ENCODE measurements around the gene PACRG.

Gene PACRG

DNA sequence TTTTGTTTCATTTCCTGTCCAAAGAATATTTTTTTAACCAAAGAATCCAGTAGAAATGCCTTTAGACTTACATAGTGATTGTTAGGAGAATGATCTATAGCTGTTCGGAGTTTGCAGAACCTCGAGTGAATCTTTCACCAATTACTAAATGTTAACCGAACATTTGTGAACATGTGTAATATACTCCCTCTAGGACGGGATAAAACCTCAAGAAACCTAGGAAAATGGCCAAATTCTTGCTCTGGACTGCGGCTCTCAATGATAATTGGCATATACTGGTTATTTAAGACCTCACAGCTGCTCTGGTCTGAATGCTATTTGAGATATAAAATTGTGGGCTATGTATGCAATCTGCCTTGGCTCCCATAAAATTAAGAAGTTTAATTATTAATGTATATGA, 137.1 kb downstream of the PACRG start:
- no peak for DNase-seq (ENCODE audit: low read depth in 2 of 2)

GRCh38 chr6:162866656-162867055, 138.9 kb downstream of the PACRG start:
- no peak for DNase-seq (ENCODE audit: low read depth in 2 of 2)

DNA sequence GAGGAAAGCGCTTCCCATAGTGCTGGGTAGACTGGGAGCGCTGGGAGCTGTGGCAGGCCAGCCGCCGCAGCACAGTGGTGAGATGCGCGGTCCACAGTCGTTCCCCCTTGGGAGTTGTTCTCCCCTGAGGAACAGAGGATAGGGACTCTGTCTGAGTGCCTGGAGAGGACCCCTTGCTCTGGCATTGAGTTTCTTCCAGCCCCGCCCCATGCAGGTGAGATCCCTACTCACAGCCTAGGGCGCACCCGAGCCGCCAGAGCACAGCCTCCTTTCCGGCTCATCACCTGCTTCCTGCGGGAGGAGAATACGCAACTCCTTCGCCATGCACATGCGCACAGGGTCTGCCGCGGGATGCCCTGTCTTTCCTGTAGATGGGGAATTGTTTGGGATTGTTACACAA, 140.6 kb downstream of the PACRG start:
- DNase-seq (ENCODE audit: low read depth in 2 of 2) = no peak

- DNase-seq (ENCODE audit: low read depth in 2 of 2) = no peak
These were observed 144.2 kb downstream of the PACRG start for GRCh38 chr6:162871966-162872365.

DNA sequence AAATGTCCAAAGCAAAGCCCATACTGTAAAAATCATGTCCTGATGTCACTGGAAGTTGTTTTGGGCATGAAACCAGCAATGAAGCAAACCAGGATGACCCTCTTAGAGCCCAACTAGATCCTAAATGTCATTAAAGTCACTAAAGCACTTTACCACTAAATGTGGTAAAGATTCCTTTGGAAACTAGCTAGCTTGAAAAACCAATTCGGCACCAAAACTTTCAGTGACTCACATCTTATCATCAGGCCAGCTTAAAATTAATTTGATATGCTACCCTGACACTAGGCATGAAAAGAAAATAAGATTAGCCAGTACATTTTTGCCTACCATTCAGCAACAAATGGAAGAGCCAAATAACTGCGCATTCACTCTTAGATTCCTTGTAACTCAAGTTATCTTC, 145.8 kb downstream of the PACRG start:
- no peak for DNase-seq (ENCODE audit: low read depth in 2 of 2)

GRCh38 chr6:162875070-162875469, 147.3 kb downstream of the PACRG start:
- no peak for DNase-seq (ENCODE audit: low read depth in 2 of 2)

DNA sequence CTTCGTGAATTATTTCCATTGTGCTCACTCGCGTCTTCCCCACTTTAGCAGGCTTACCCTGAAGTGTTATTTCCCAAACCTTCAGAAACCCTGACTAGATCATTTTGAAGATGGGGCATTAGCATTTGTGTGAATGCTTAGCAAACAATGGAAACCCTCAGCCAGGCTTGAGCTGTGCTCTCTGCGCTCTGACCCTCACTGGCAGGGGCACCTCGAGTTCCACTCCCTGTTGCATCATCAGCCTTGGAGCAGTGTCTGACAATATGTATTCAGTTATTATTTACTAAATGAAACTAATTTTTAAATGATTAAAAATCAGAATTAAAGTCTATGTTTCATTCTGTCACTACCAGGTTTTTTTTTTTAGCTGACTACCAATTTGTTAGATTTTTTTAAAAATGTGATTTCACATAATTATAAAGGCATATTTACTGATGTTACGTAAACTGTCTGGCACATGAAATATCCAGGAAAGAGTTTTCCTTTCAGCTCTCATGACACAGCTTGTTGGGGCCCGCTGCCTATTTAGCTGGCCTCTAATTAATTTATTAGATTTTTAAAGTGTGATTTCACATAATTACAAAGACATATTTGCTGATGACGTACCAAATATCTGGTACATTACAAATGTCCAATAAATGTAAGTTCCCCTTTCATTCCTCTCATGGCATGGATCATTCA, 155.2 kb downstream of the PACRG start:
- DNase-seq (ENCODE audit: low read depth in 2 of 2) = no peak

GRCh38 chr6:162887981-162888689, 160.4 kb downstream of the PACRG start:
- no peak for DNase-seq (ENCODE audit: low read depth in 2 of 2)

- no peak for DNase-seq (ENCODE audit: low read depth in 2 of 2)
These were observed 161.5 kb downstream of the PACRG start for GRCh38 chr6:162889303-162889702.

DNA sequence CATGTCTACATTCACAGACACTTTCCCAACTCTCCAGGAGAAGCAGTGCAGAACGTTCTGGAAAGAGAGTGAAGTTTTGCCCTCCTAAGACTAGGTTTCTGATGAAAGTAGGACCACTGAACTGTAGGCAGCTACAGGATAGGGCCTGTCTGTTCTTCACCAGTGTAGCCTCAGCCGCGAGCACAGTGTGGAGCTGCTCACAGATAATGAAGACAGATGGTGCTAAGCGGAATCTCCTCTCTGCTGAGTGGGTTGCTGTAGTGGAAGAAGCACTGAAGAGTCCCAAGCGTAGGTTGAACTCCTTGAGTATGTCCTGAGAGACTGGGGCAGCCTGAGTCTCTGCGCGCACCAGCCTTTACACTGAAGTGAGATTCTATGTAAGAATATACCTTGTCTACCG, 170.2 kb downstream of the PACRG start:
- no peak for DNase-seq (ENCODE audit: low read depth in 2 of 2)

GRCh38 chr6:162899148-162899547, 171.4 kb downstream of the PACRG start:
- no peak for DNase-seq (ENCODE audit: low read depth in 2 of 2)

DNA sequence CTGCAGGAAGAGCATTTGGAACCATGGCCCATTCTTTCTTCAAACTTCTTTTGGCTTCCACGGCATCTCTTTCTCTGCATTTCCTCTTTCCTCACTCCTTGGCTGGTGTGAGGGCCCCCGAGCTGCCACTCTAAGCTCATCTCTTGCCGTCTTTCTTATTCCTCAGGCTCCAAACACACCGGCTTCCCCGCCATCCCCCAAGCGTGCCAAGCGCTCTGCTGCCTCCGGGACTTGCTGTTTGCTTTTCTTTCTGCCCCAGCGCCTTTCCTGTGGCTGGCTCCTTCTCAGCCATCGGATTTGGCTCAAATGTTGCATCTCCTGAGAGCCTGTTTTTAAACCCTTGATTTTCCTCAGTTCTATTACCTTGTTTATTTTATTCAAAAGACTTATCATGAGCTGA, 172.7 kb downstream of the PACRG start:
- no peak for DNase-seq (ENCODE audit: low read depth in 2 of 2)

- no peak for DNase-seq (ENCODE audit: low read depth in 2 of 2)
These were observed 176.4 kb downstream of the PACRG start for GRCh38 chr6:162904069-162904663.

- DNase-seq (ENCODE audit: low read depth in 2 of 2) = no peak
These were observed 178.7 kb downstream of the PACRG start for GRCh38 chr6:162906479-162906878.

DNA sequence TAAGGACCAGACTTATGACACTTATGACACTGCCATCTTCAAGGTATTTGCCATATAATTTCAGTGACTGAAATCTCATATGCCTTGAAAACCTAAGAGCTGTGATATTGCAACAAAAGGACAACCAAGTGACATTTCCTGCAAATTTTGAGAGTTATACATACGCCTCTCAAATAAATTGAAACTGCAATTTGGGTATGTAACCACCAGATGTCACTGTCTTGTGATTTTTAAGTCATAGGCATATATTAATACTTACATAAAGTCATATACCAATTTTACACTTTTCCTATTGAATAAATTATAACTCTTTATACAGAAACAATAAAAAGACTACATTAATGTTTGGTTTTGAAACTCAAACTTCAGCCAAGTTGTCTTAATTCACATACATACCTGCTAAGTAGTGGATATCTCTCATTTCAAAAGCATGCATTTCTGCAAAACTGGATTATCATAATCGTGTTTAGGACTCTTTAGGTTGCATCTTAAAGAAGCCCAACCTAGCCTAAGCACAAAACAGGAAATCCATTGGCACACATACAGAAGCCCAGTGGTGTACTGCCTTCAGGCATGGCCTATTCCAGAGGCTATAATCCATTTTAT, 180.2 kb downstream of the PACRG start:
- no peak for DNase-seq (ENCODE audit: low read depth in 2 of 2)

DNA sequence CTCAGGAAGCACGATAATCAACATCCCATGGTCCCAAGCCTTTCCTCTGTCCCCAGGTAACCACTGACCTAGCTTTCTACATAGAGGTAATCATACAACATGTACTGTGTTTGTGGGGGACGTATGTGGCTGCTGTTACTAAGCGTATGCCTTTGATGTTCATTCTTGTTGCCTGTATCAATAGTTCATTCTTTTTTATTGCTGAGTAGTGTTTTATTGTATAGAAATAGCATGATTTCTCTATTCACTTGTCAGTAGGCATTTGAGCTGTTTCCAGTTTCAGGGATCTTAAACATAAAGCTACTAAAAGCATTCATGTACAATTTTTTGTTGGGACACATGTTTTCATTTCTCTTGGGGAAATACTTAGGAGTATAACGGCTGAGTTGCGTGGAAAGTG, 185.4 kb downstream of the PACRG start:
- no peak for DNase-seq (ENCODE audit: low read depth in 2 of 2)

- DNase-seq (ENCODE audit: low read depth in 2 of 2) = no peak
These were observed 189.7 kb downstream of the PACRG start for GRCh38 chr6:162917506-162917905.

DNA sequence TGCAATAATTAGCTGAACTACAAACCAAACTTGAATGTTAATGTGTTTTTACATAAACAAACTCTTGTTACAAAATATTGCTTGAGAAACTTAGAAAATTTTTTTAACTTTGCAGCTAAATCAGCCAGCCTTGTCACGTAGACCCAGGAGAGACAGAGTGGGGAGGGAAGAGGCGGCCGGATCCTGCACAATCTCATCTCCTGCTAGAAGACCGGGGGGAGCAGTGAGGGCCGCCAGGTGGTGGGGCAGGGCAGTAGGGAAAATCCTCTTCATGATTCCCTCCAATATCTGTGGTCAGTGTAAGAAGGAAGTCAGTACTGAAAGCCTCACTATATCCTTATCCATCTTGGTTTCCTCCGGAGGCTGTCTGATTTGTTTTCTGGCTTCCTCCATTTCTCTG, 193.3 kb downstream of the PACRG start:
- no peak for DNase-seq (ENCODE audit: low read depth in 2 of 2)

GRCh38 chr6:162921510-162922040, 193.8 kb downstream of the PACRG start:
- DNase-seq (ENCODE audit: low read depth in 2 of 2) = no peak

DNA sequence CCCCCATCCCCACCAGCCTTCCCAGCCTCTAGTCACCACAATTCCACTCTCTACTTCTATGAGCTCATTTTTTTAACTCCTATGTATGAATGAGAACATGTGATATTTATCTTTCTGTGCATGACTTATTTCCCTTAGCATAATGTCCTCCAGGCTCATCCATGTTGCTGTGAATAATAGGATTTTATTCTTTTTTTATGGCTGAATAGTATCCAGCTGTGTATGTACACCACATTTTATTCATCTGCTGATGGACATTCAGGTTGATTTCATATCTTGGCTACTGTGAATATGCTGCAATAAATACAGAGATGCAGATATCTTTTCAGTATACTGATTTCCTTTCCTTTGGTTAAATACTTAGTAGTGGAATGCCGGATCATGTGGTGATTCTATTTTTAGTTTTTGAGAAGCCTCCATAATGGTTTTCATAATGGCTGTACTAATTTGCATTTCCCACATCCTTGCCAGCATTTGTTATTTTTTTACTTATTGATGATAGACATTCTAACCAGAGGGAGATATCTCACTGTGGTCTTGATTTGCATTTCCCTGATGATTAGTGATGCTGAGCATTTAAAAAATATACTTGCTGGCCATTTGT, 194.9 kb downstream of the PACRG start:
- DNase-seq (ENCODE audit: low read depth in 2 of 2) = no peak

- DNase-seq (ENCODE audit: low read depth in 2 of 2) = no peak
These were observed 207.1 kb downstream of the PACRG start for GRCh38 chr6:162934844-162935243.

DNA sequence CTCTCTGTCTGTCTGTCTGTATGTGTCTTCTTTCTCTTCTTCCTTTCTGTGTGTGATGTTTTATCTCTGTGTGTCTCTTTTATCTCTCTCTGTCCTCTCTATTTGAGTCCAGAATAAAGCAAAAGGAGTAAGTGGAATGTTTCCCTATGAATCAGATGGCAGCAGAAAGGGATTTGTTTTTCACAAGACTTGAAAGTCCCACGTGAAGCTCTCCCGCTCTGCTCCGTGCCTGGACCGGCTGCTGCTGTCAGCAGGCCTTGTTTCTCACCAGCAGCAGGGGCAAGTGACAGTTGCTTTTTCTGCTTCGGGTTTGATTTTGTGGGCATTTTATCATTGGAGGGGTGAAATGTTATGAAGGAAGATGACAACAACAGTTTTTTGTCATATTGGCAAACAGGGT, 212.7 kb downstream of the PACRG start:
- no peak for DNase-seq (ENCODE audit: low read depth in 2 of 2)

Data from activated CD8-positive, alpha-beta memory T cell treated with anti-CD3 and anti-CD28 coated beads for 4 hours (primary cell).